Sigmoid colon (tissue), 4 donors: ENCODE measurements around the gene ATRNL1.

Experiments used
- CTCF ChIP-seq, 4 experiments: fragments of 450-650 bp in 3 of 4; fragments of 200-600 bp in 1 of 4; IDR thresholded peaks; one replicate each; pipeline ENCODE4 v1.5.1; 2016 to 2019; ENCODE audit warnings: antibody characterized with exemption in 4 of 4, mild to moderate bottlenecking in 3 of 4, moderate library complexity in 2 of 4
- EP300 ChIP-seq, 4 donors: sonication (generic); formaldehyde crosslinking; IDR thresholded peaks; one replicate each; pipeline ENCODE4 v1.6.1; 2017; ENCODE audit warnings: antibody characterized with exemption in 4 of 4
- POLR2A ChIP-seq, 2 donors: fragments of 450-650 bp; IDR thresholded peaks; one replicate each; pipeline ENCODE4 v1.6.1; 2016; ENCODE audit warnings: antibody characterized with exemption in 2 of 2, mild to moderate bottlenecking in 2 of 2, moderate library complexity in 2 of 2
- POLR2AphosphoS5 ChIP-seq, 4 donors: sonication (generic); formaldehyde crosslinking; IDR thresholded peaks; one replicate each; pipeline ENCODE4 v1.6.1; 2017; ENCODE audit warnings: antibody characterized with exemption in 4 of 4

GRCh38 chr10:115328331-115328730 lies 235.2 kb downstream of the ATRNL1 start:
- TF ChIP-seq POLR2A (IDR thresholded peaks at IDR 0.05) = no peak
- TF ChIP-seq CTCF (IDR thresholded peaks at IDR 0.05) = no peak
- TF ChIP-seq POLR2AphosphoS5 (IDR thresholded peaks at IDR 0.05) = no peak
- TF ChIP-seq EP300 (IDR thresholded peaks at IDR 0.05) = no peak
